K562 (cell line): ENCODE results near the gene ANKRD45. TPM values are rescaled to one million over a fixed set of nuclear protein-coding genes. Genes with fewer than 3 reads are reported as not detected.
"Not testable (repeated sequence)": the region's sequence is repeated elsewhere in the genome, so short reads cannot be mapped to it uniquely, and the experiment has no call there.

ENCODE experiments used
- ATAC-seq: fragments of 200-7000 bp; cut with Tn5 transposase; 3 replicates; pipeline ENCODE4 v1.9.1; 2020; ENCODE audit warnings: moderate library complexity
- BruUV-seq: library from RNA; stranded (reverse); fragments of 400-500 nt; replicated peaks from 2 replicates; lab custom pipeline; 2021; lab: Mats Ljungman, UMichigan
- CTCF ChIA-PET: fragments of 300-600 bp; formaldehyde crosslinking; extraction: SDS; loops from one replicate; lab custom pipeline; 2021; ENCODE audit warnings: low intra/inter-chr PET ratio; lab: Yijun Ruan, JAX
- POLR2A ChIA-PET: fragments of 300-600, 350-650 bp; sonication (Branson Sonifier 250); formaldehyde crosslinking; extraction: SDS; loops from one replicate; lab custom pipeline; 2021; ENCODE audit warnings: antibody characterized with exemption, inconsistent platforms; lab: Yijun Ruan, JAX
- DNase-seq, 4 experiments: peaks; one replicate each; pipeline versions ENCODE4 v3.0.0 to v3.0.0-alpha.2; 2011 to 2018; ENCODE audit warnings: low spot score in 3 of 4, mixed read lengths in 3 of 4; ENCODE audit errors: extremely low read depth in 1 of 4
- FAIRE-seq: peaks from 2 replicates; lab custom pipeline; 2011; peaks lifted over from hg19 to GRCh38; lab: Jason Lieb, UNC
- H2AFZ ChIP-seq: 2 replicates; pipeline ENCODE4 v1.6.0; 2011; ENCODE audit warnings: low read depth, low read length, control low read depth, inconsistent platforms
- H3K27ac ChIP-seq: fragments of 200-600 bp; 3 replicates; pipeline ENCODE4 v1.8.0; 2011; ENCODE audit warnings: low read depth, mild to moderate bottlenecking, control low read depth, inconsistent platforms, low read length, moderate library complexity, mixed read lengths; ENCODE audit errors: extremely low read depth
- H3K27me3 ChIP-seq, 2 experiments: fragments of 300-600 bp in 1 of 2; 2 replicates in 1 of 2; 3 replicates in 1 of 2; pipeline versions ENCODE4 v1.6.0 to v1.8.0; 2011; ENCODE audit warnings: inconsistent platforms in 2 of 2, low read length in 2 of 2, mild to moderate bottlenecking in 1 of 2, mixed read lengths in 1 of 2, moderate library complexity in 1 of 2; ENCODE audit not compliant: control insufficient read depth in 2 of 2, insufficient read depth in 2 of 2
- H3K36me3 ChIP-seq: fragments of 300-600 bp; 3 replicates; pipeline ENCODE4 v1.8.0; 2011; ENCODE audit warnings: mild to moderate bottlenecking, low read length, inconsistent platforms; ENCODE audit not compliant: control insufficient read depth, insufficient read depth
- H3K4me1 ChIP-seq, 2 experiments: fragments of 200-600 bp in 1 of 2; replicated peaks in 1 of 2; 2 replicates in 1 of 2; 3 replicates in 1 of 2; pipeline versions ENCODE4 v1.5.1 to v1.8.0; 2011; ENCODE audit warnings: inconsistent platforms in 2 of 2, low read length in 2 of 2, mild to moderate bottlenecking in 1 of 2, mixed read lengths in 1 of 2, moderate library complexity in 1 of 2; ENCODE audit not compliant: control insufficient read depth in 2 of 2, insufficient read depth in 2 of 2
- H3K4me2 ChIP-seq: 2 replicates; pipeline ENCODE4 v1.6.1; 2011; ENCODE audit warnings: low read length, control low read depth, inconsistent platforms, mixed read lengths; ENCODE audit not compliant: insufficient read depth
- H3K4me3 ChIP-seq: fragments of 200-600 bp; sonication (generic), shearing (Covaris generic); 2 replicates; pipeline ENCODE4 v1.5.1; 2016; ENCODE audit warnings: control low read depth, inconsistent platforms
- H3K79me2 ChIP-seq: fragments of 200-600 bp; 3 replicates; pipeline ENCODE4 v1.8.0; 2011; ENCODE audit warnings: low read length, inconsistent platforms; ENCODE audit not compliant: control insufficient read depth, insufficient read depth
- H3K9ac ChIP-seq, 2 experiments: 2 replicates each; pipeline versions ENCODE4 v1.6.0 to v1.6.1; 2011; ENCODE audit warnings: low read depth in 2 of 2, low read length in 2 of 2, control low read depth in 1 of 2, inconsistent platforms in 1 of 2, mild to moderate bottlenecking in 1 of 2, mixed read lengths in 1 of 2; ENCODE audit not compliant: insufficient read depth in 1 of 2
- H3K9me1 ChIP-seq: one replicate; pipeline ENCODE4 v1.6.0; 2011; ENCODE audit warnings: inconsistent platforms, mild to moderate bottlenecking, low read length, moderate library complexity; ENCODE audit not compliant: control insufficient read depth, insufficient read depth
- H3K9me3 ChIP-seq: replicated peaks from 2 replicates; pipeline ENCODE4 v1.5.1; 2011; ENCODE audit warnings: low read depth, low read length, inconsistent platforms; ENCODE audit not compliant: control insufficient read depth, insufficient read depth
- H4K20me1 ChIP-seq: replicated peaks from 2 replicates; pipeline ENCODE4 v1.6.1; 2011; ENCODE audit warnings: low read length, inconsistent platforms, mixed read lengths; ENCODE audit not compliant: control insufficient read depth, insufficient read depth
- ARID1B ChIP-seq: fragments of 450-650 bp; IDR thresholded peaks from 2 replicates; pipeline ENCODE4 v1.6.1; 2016; ENCODE audit warnings: antibody characterized with exemption, mild to moderate bottlenecking, inconsistent platforms
- CBFA2T2 ChIP-seq: fragments of 450-650 bp; conservative IDR thresholded peaks from 2 replicates; pipeline ENCODE4 v1.6.1; 2017; ENCODE audit warnings: mild to moderate bottlenecking
- CBFA2T3 ChIP-seq: fragments of 450-650 bp; IDR thresholded peaks from 2 replicates; pipeline ENCODE4 v1.6.1; 2017
- DPF2 ChIP-seq: fragments of 450-650 bp; IDR thresholded peaks from 2 replicates; pipeline ENCODE4 v1.6.1; 2016
- EP300 ChIP-seq: IDR thresholded peaks from 2 replicates; pipeline ENCODE4 v1.6.1; 2012; ENCODE audit warnings: low read length, improper control_type of control experiment
- FOXM1 ChIP-seq, 2 experiments: fragments of 450-650 bp in 1 of 2; sonication (generic) in 1 of 2; formaldehyde crosslinking in 1 of 2; IDR thresholded peaks; 2 replicates each; pipeline versions ENCODE4 v1.6.1 to v1.9.0; 2017 to 2022; ENCODE audit warnings: low read depth in 2 of 2, mild to moderate bottlenecking in 2 of 2, missing genetic modification reagents in 1 of 2, moderate library complexity in 1 of 2
- HDAC1 ChIP-seq, 2 experiments: fragments of 450-650 bp; IDR thresholded peaks; 2 replicates each; pipeline ENCODE4 v1.6.1; 2016 to 2017; ENCODE audit warnings: inconsistent platforms in 1 of 2, mild to moderate bottlenecking in 1 of 2, moderate library complexity in 1 of 2
- KDM1A ChIP-seq, 2 experiments: fragments of 450-650 bp; IDR thresholded peaks; 2 replicates each; pipeline ENCODE4 v1.6.1; 2016; ENCODE audit warnings: mild to moderate bottlenecking in 2 of 2
- NCOR1 ChIP-seq: fragments of 450-650 bp; IDR thresholded peaks from 2 replicates; pipeline ENCODE4 v1.6.1; 2016; ENCODE audit warnings: mild to moderate bottlenecking, moderate library complexity
- NR2C1 ChIP-seq, 2 experiments: fragments of 450-650 bp; IDR thresholded peaks; 2 replicates each; pipeline ENCODE4 v1.6.1; 2017; ENCODE audit warnings: mild to moderate bottlenecking in 2 of 2, antibody characterized with exemption in 1 of 2, inconsistent platforms in 1 of 2, missing compliant biosample characterization in 1 of 2, missing genetic modification characterization in 1 of 2
- RCOR1 ChIP-seq, 2 experiments: IDR thresholded peaks; 2 replicates each; pipeline ENCODE4 v1.6.1; 2012; ENCODE audit warnings: low read depth in 2 of 2, low read length in 2 of 2, borderline replicate concordance in 1 of 2, improper control_type of control experiment in 1 of 2
- SMARCA4 ChIP-seq: fragments of 450-650 bp; IDR thresholded peaks from 2 replicates; pipeline ENCODE4 v1.6.1; 2016
- SOX6 ChIP-seq: fragments of 450-650 bp; IDR thresholded peaks from 2 replicates; pipeline ENCODE4 v1.6.1; 2014; ENCODE audit warnings: mild to moderate bottlenecking
- TAL1 ChIP-seq: fragments of 450-650 bp; IDR thresholded peaks from 2 replicates; pipeline ENCODE4 v1.6.1; 2016; ENCODE audit warnings: mild to moderate bottlenecking
- TCF3 ChIP-seq: sonication (generic); formaldehyde crosslinking; IDR thresholded peaks from 2 replicates; pipeline ENCODE4 v1.4.0; 2020; ENCODE audit warnings: mild to moderate bottlenecking, missing genetic modification reagents
- TEAD4 ChIP-seq, 2 experiments: sonication (generic) in 1 of 2; formaldehyde crosslinking in 1 of 2; IDR thresholded peaks; 2 replicates each; pipeline versions ENCODE4 v1.6.1 to v1.8.0; 2012 to 2022; ENCODE audit warnings: borderline replicate concordance in 1 of 2, inconsistent platforms in 1 of 2, low read length in 1 of 2, mild to moderate bottlenecking in 1 of 2, missing genetic modification reagents in 1 of 2
- WGBS: fragments of 100-300 bp; shearing (Covaris generic); methylation state at CpG from one replicate; pipeline ENCODE4 v1.1.6; 2016; ENCODE audit warnings: low coverage, mixed read lengths; ENCODE audit not compliant: insufficient coverage; ENCODE audit errors: missing lambda C conversion rate; 5-methylcytosine and 5-hydroxymethylcytosine counted together
- in situ Hi-C: fragments of 300-500 bp; cut with MboI; formaldehyde crosslinking; loops from 4 replicates; pipeline ENCODE4 v1.15.0; 2018; ENCODE audit warnings: inconsistent platforms, mixed read lengths
- intact Hi-C: fragments of 100-400 bp; cut with micrococcal nuclease; formaldehyde crosslinking; loops from 2 replicates; pipeline ENCODE4 v1.14.2; 2022
- polyA plus RNA-seq, 8 experiments: library from polyadenylated mRNA; depleted of rRNA in 4 of 8; stranded (reverse) in 5 of 8; unstranded in 3 of 8; fragments of >200 nt; fragmentation: Nextera tagmentation in 2 of 8; fragmentation: Illumina TruSeq in 1 of 8; extraction: Ambion mirVana in 2 of 8; extraction: Trizol in 1 of 8; gene quantifications; 2 replicates each; pipeline versions ENCODE4 v1.2.1 to v1.2.3, GENCODE V29; 2011 to 2014; ENCODE audit warnings: inconsistent platforms in 1 of 8, missing spikeins in 1 of 8
- total RNA-seq, 7 experiments: library from RNA; depleted of rRNA in 6 of 7; stranded (reverse); fragments of >200 nt in 6 of 7; fragmentation: Illumina TruSeq in 2 of 7; extraction: Trizol in 2 of 7; gene quantifications; 2 replicates each; pipeline versions ENCODE4 v1.2.1 to v1.2.3, GENCODE V29; 2011 to 2021; ENCODE audit warnings: low replicate concordance in 1 of 7
- TF ChIP-seq, protein P1 (sequence below): fragments of 450-650 bp; IDR thresholded peaks from 2 replicates; pipeline ENCODE4 v1.6.1; 2018; ENCODE audit not compliant: partially characterized antibody
- TF ChIP-seq, protein P2 (sequence below): fragments of 200-800 bp; sonication (Bioruptor generic); IDR thresholded peaks from 2 replicates; pipeline ENCODE4 v1.6.1; 2017; ENCODE audit warnings: missing genetic modification characterization, missing compliant biosample characterization

ANKRD45 gene
- total and polyA plus RNA-seq, 9 of the 15 experiments (the other 6 are each of a cell fraction or from before 2014, with no cell fraction given), result 0.10 to 0.30 (median 0.11) TPM; not detected in 2

DNA sequence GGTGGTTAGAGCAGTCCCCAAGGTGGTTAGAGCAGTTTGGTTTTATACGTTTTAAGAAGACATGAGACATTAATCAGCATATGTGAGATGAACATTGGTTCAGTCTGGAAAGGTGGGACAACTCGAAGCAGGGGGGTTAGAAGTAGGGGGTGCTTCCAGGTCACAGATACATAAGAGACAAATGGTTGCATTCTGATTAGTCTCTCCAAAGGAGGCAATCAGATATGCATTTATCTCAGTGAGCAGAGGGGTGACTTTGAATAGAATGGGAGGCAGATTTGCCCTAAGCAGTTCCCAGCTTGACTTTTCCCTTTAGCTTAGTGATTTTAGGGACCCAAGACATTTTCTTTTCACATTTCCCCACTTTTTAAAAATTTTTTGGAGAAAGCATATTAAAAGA, 4.8 kb upstream of the ANKRD45 start:
- H3K36me3 ChIP-seq; H3K27ac ChIP-seq; H3K4me2 ChIP-seq; H3K27me3 ChIP-seq; H4K20me1 ChIP-seq; FAIRE-seq; H3K9ac ChIP-seq; H3K9me1 ChIP-seq; in situ Hi-C loops; BruUV-seq; intact Hi-C loops; H3K4me3 ChIP-seq; H3K79me2 ChIP-seq; H2AFZ ChIP-seq; ATAC-seq; CTCF ChIA-PET; H3K9me3 ChIP-seq; TF ChIP-seq NR2C1 (tag; IDR thresholded peaks at IDR 0.05); FOXM1 (CRISPR knock-in tag; IDR thresholded peaks at IDR 0.05; ENCODE audit: low read depth); TEAD4 (CRISPR knock-in tag; IDR thresholded peaks at IDR 0.05; ENCODE audit: borderline replicate concordance): not testable (repeated sequence)
- POLR2A ChIA-PET, result interaction anchor here (0.6 to 1.5 kb wide), 2 partner anchors 86 to 150 kb away, joined by 3 to 4 read pairs; partner anchors contain the start of gene DARS2
- H3K4me1 ChIP-seq, result peaks cover 14 to 19% of the 10 kb centered on the region in 2 experiments
- WGBS, result 13% methylated on average over 2 of the region's 2 CpGs
- TF ChIP-seq KDM1A (IDR thresholded peaks at IDR 0.05) (peak; percentile 61 to 70), SMARCA4 (peak; percentile 49; the same call in 1 of the 2 replicates), TCF3 (peak; percentile 43), NR2C1 (IDR thresholded peaks at IDR 0.05) (0 out of 2 replicates have a peak, but pooled peaks have one; percentile 29), ARID1B (peak; percentile 83), FOXM1 (IDR thresholded peaks at IDR 0.05; ENCODE audit: low read depth) (peak; percentile 32), CBFA2T2 (peak; percentile 66), EP300 (peak; percentile 26; the same call in 1 of the 2 replicates), CBFA2T3 (peak; percentile 83), TEAD4 (IDR thresholded peaks at IDR 0.05; ENCODE audit: low read length) (0 out of 2 replicates have a peak, but pooled peaks have one; percentile 15), DPF2 (peak; percentile 77), SOX6 (0 out of 2 replicates have a peak, but pooled peaks have one; percentile 20), HDAC1 (IDR thresholded peaks at IDR 0.05) (peak in 1 of 2 experiments; percentile 19; a peak in 1 of 4 replicates), RCOR1 (IDR thresholded peaks at IDR 0.05; ENCODE audit: borderline replicate concordance in 1 of 2, low read depth in 2 of 2, low read length in 2 of 2) (0 out of 4 replicates have a peak, but pooled peaks of 1 of the 2 experiments have one; percentile 17), TAL1 (peak; percentile 67), NCOR1 (peak; percentile 65)
- TF ChIP-seq, protein P1, sequence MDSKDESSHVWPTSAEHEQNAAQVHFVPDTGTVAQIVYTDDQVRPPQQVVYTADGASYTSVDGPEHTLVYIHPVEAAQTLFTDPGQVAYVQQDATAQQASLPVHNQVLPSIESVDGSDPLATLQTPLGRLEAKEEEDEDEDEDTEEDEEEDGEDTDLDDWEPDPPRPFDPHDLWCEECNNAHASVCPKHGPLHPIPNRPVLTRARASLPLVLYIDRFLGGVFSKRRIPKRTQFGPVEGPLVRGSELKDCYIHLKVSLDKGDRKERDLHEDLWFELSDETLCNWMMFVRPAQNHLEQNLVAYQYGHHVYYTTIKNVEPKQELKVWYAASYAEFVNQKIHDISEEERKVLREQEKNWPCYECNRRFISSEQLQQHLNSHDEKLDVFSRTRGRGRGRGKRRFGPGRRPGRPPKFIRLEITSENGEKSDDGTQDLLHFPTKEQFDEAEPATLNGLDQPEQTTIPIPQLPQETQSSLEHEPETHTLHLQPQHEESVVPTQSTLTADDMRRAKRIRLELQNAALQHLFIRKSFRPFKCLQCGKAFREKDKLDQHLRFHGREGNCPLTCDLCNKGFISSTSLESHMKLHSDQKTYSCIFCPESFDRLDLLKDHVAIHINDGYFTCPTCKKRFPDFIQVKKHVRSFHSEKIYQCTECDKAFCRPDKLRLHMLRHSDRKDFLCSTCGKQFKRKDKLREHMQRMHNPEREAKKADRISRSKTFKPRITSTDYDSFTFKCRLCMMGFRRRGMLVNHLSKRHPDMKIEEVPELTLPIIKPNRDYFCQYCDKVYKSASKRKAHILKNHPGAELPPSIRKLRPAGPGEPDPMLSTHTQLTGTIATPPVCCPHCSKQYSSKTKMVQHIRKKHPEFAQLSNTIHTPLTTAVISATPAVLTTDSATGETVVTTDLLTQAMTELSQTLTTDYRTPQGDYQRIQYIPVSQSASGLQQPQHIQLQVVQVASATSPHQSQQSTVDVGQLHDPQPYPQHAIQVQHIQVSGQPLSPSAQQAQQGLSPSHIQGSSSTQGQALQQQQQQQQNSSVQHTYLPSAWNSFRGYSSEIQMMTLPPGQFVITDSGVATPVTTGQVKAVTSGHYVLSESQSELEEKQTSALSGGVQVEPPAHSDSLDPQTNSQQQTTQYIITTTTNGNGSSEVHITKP, result peak; percentile 63
- TF ChIP-seq, protein P2, sequence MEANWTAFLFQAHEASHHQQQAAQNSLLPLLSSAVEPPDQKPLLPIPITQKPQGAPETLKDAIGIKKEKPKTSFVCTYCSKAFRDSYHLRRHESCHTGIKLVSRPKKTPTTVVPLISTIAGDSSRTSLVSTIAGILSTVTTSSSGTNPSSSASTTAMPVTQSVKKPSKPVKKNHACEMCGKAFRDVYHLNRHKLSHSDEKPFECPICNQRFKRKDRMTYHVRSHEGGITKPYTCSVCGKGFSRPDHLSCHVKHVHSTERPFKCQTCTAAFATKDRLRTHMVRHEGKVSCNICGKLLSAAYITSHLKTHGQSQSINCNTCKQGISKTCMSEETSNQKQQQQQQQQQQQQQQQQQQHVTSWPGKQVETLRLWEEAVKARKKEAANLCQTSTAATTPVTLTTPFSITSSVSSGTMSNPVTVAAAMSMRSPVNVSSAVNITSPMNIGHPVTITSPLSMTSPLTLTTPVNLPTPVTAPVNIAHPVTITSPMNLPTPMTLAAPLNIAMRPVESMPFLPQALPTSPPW (CRISPR knock-in tag), result peak; percentile 65
- DNase-seq, result peak in 1 of 4 experiments; percentile 29
